Vagina (tissue), 2 donors: ENCODE data around the gene FAM110D. TPM values are rescaled to one million over a fixed set of nuclear protein-coding genes. Genes with fewer than 3 reads are reported as not detected.

Source experiments
- DNase-seq, 2 donors: peaks; one replicate each; pipeline ENCODE4 v3.0.0-alpha.2; 2017; ENCODE audit errors: extremely low spot score in 2 of 2
- H3K27ac ChIP-seq: fragments of 200-600 bp; sonication (generic); one replicate; pipeline ENCODE4 v1.5.1; 2019
- H3K27me3 ChIP-seq: fragments of 200-600 bp; sonication (generic); one replicate; pipeline ENCODE4 v1.5.1; 2019
- H3K36me3 ChIP-seq, 2 donors: fragments of 200-600 bp; sonication (generic); one replicate each; pipeline ENCODE4 v1.5.1; 2017 to 2019
- H3K4me1 ChIP-seq: fragments of 200-600 bp; sonication (generic); one replicate; pipeline ENCODE4 v1.5.1; 2019
- H3K4me3 ChIP-seq, 2 donors: fragments of 200-600 bp; sonication (generic); 1 replicate in 1 of 2; 2 replicates in 1 of 2; pipeline ENCODE4 v1.5.1; 2016 to 2019
- H3K9me3 ChIP-seq: fragments of 200-600 bp; sonication (generic); one replicate; pipeline ENCODE4 v1.5.1; 2019
- CTCF ChIP-seq, 3 experiments: fragments of 450-650 bp in 2 of 3; fragments of 200-600 bp in 1 of 3; sonication (generic) in 1 of 3; IDR thresholded peaks; one replicate each; pipeline ENCODE4 v1.5.1; 2017 to 2019; ENCODE audit warnings: antibody characterized with exemption in 3 of 3, mild to moderate bottlenecking in 2 of 3, moderate library complexity in 2 of 3
- POLR2A ChIP-seq, 2 donors: fragments of 450-650 bp; IDR thresholded peaks; one replicate each; pipeline ENCODE4 v1.6.1; 2017; ENCODE audit warnings: antibody characterized with exemption in 2 of 2, mild to moderate bottlenecking in 2 of 2, moderate library complexity in 2 of 2
- POLR2AphosphoS5 ChIP-seq, 2 donors: sonication (generic); formaldehyde crosslinking; IDR thresholded peaks; one replicate each; pipeline ENCODE4 v1.9.0; 2017; ENCODE audit warnings: antibody characterized with exemption in 2 of 2, mild to moderate bottlenecking in 2 of 2, low read depth in 1 of 2; ENCODE audit not compliant: insufficient read depth in 1 of 2
- intact Hi-C: fragments of 100-400 bp; cut with DNase I; formaldehyde crosslinking; loops from one replicate; pipeline ENCODE4 v1.15.1; 2023
- total RNA-seq: library from RNA; depleted of rRNA; stranded (reverse); fragments of >200 nt; gene quantifications from one replicate; pipeline ENCODE4 v1.2.3, GENCODE V29; 2016

Gene FAM110D
- total RNA-seq, 1 donor from 2014 or later, result 4.2 TPM

- no peak overlapping the region for H3K4me3 ChIP-seq
These were observed 6.3 kb downstream of the FAM110D start for GRCh38 chr1:26164861-26165842.

GRCh38 chr1:26166719-26167281, 7.9 kb downstream of the FAM110D start:
- DNase-seq, result no peak
- H3K27ac ChIP-seq, result no peak overlapping the region
- intact Hi-C loops, result loop anchor here (10.0 kb wide), 1 partner anchor 132 kb away; no protein-coding TSS in a partner anchor
- no peaks in the 10 kb centered on the region for H3K36me3 ChIP-seq
- no peaks in the 10 kb centered on the region for H3K9me3 ChIP-seq
- TF ChIP-seq POLR2AphosphoS5 (IDR thresholded peaks at IDR 0.05; ENCODE audit: insufficient read depth in 1 of 2, low read depth in 1 of 2), result no peak
- no peak for TF ChIP-seq POLR2A (IDR thresholded peaks at IDR 0.05)
- TF ChIP-seq CTCF (IDR thresholded peaks at IDR 0.05), result no peak
- H3K27me3 ChIP-seq, result no peaks in the 10 kb centered on the region
- H3K4me1 ChIP-seq, result peaks cover 21% of the 10 kb centered on the region
- H3K4me3 ChIP-seq, result no peak overlapping the region

More at GRCh38 chr1:26164861-26165842, 6.3 kb downstream of the FAM110D start:
- Histone ChIP-seq H3K4me1 (peaks cover 16% of the 10 kb centered on the region), H3K9me3 (no peaks in the 10 kb centered on the region), H3K36me3 (no peaks in the 10 kb centered on the region), H3K27ac (peak overlapping the region; percentile 16), H3K27me3 (no peaks in the 10 kb centered on the region)
- intact Hi-C loops, result loop anchor here (5.0 to 10.0 kb wide), 2 partner anchors 53 to 130 kb away; partner anchors contain the start of gene PDIK1L
- DNase-seq, result no peak
- no peak for TF ChIP-seq POLR2AphosphoS5 (IDR thresholded peaks at IDR 0.05; ENCODE audit: insufficient read depth in 1 of 2, low read depth in 1 of 2)
- TF ChIP-seq CTCF (IDR thresholded peaks at IDR 0.05), result no peak
- no peak for TF ChIP-seq POLR2A (IDR thresholded peaks at IDR 0.05)

GRCh38 chr1:26168410-26169197, 9.7 kb downstream of the FAM110D start, which contains the start of gene C1orf232:
Gene C1orf232, minus strand, starts transcription at chr1:26168963. Its CDS starts 464 bp downstream, at chr1:26168499.
- Histone ChIP-seq H3K4me3 (peak within 1 kb of the TSS; percentile 70 to 96), H3K9me3 (no peaks in the 10 kb centered on the region), H3K36me3 (no peaks in the 10 kb centered on the region), H3K27me3 (no peaks in the 10 kb centered on the region), H3K4me1 (peaks cover 21% of the 10 kb centered on the region), H3K27ac (peak within 1 kb of the TSS; percentile 60)
- TF ChIP-seq POLR2A (IDR thresholded peaks at IDR 0.05), result no peak
- no peak for TF ChIP-seq CTCF (IDR thresholded peaks at IDR 0.05)
- TF ChIP-seq POLR2AphosphoS5 (IDR thresholded peaks at IDR 0.05; ENCODE audit: insufficient read depth in 1 of 2, low read depth in 1 of 2), result no peak
- intact Hi-C loops, result loop anchor here (10.0 kb wide), 1 partner anchor 134 kb away; no protein-coding TSS in a partner anchor
- DNase-seq, result no peak

- Histone ChIP-seq H3K4me3 (peak overlapping the region; percentile 70 to 96), H3K4me1 (peaks cover 17% of the 10 kb centered on the region), H3K27ac (peak overlapping the region; percentile 60), H3K9me3 (no peaks in the 10 kb centered on the region), H3K27me3 (no peaks in the 10 kb centered on the region), H3K36me3 (no peaks in the 10 kb centered on the region)
- DNase-seq, result no peak
- TF ChIP-seq POLR2A (IDR thresholded peaks at IDR 0.05) (no peak), POLR2AphosphoS5 (IDR thresholded peaks at IDR 0.05; ENCODE audit: insufficient read depth in 1 of 2, low read depth in 1 of 2) (no peak), CTCF (IDR thresholded peaks at IDR 0.05) (no peak)
- intact Hi-C loops, result loop anchor here (10.0 kb wide), 1 partner anchor 134 kb away; no protein-coding TSS in a partner anchor
These were observed 10.3 kb downstream of the FAM110D start for GRCh38 chr1:26169198-26169554.
